BLaER1 (cell line): ENCODE results near the gene TTLL9.

Experiments
- H3K27ac ChIP-seq: shearing (Covaris generic); formaldehyde crosslinking; 2 replicates; pipeline ENCODE4 v1.8.1; 2022
- H3K27me3 ChIP-seq: shearing (Covaris generic); formaldehyde crosslinking; 2 replicates; pipeline ENCODE4 v1.8.1; 2022
- H3K36me3 ChIP-seq: shearing (Covaris generic); formaldehyde crosslinking; 2 replicates; pipeline ENCODE4 v1.8.1; 2022
- H3K4me1 ChIP-seq: shearing (Covaris generic); formaldehyde crosslinking; 2 replicates; pipeline ENCODE4 v1.8.1; 2022
- H3K4me2 ChIP-seq: shearing (Covaris generic); formaldehyde crosslinking; 2 replicates; pipeline ENCODE4 v1.8.1; 2022
- H3K4me3 ChIP-seq: shearing (Covaris generic); formaldehyde crosslinking; 2 replicates; pipeline ENCODE4 v1.8.1; 2022
- H3K9ac ChIP-seq: shearing (Covaris generic); formaldehyde crosslinking; 2 replicates; pipeline ENCODE4 v1.8.1; 2022
- H3K9me3 ChIP-seq: shearing (Covaris generic); formaldehyde crosslinking; 2 replicates; pipeline ENCODE4 v1.8.1; 2022
- H4K20me1 ChIP-seq: shearing (Covaris generic); formaldehyde crosslinking; 2 replicates; pipeline ENCODE4 v1.8.1; 2022
- Cebpa-rat ChIP-seq: shearing (Covaris generic); IDR thresholded peaks from 2 replicates; pipeline ENCODE4 v1.8.1; 2022

TTLL9 gene

GRCh38 chr20:31863296-31864085, 6.9 kb upstream of the TTLL9 start:
- Histone ChIP-seq H3K9me3 (no peaks in the 10 kb centered on the region), H3K27ac (no peak overlapping the region), H3K4me1 (peaks cover 62% of the 10 kb centered on the region), H3K27me3 (no peaks in the 10 kb centered on the region), H3K9ac (no peak overlapping the region; the same call in 1 of the 2 replicates), H3K4me2 (peak overlapping the region; percentile 67), H3K36me3 (no peaks in the 10 kb centered on the region), H4K20me1 (no peaks in the 10 kb centered on the region), H3K4me3 (no peak overlapping the region)
- TF ChIP-seq Cebpa-rat: no peak

- H3K9ac ChIP-seq: no peak overlapping the region; the same call in 1 of the 2 replicates
- H3K4me3 ChIP-seq: no peak overlapping the region
- H4K20me1 ChIP-seq: no peaks in the 10 kb centered on the region
- peaks cover 62% of the 10 kb centered on the region for H3K4me1 ChIP-seq
- H3K4me2 ChIP-seq: peak overlapping the region; percentile 67
- no peaks in the 10 kb centered on the region for H3K36me3 ChIP-seq
- no peak overlapping the region for H3K27ac ChIP-seq
- TF ChIP-seq Cebpa-rat: no peak
- H3K27me3 ChIP-seq: peaks cover 8% of the 10 kb centered on the region
- no peaks in the 10 kb centered on the region for H3K9me3 ChIP-seq
Measured at GRCh38 chr20:31864521-31865400, 5.7 kb upstream of the TTLL9 start.

DNA sequence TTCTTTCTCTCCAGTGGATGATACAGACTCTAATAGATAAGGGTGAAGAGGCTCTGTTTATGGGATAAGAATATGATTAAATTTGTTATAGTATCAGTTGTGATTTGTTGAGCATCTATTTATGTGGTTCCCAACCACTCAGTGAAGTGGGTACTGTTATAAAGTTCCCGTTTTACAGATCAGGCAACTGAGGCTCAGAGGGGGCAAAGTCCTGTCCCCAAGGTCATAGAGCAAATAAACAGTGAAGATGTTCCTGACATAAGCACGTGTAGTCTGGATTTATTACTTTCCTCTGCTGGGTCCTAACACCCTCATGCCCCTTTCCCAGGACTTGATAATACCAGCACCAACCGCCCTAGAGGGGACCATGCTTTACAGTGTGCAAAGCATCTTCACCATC, 4.2 kb upstream of the TTLL9 start:
- H3K27me3 ChIP-seq: peaks cover 23% of the 10 kb centered on the region
- TF ChIP-seq Cebpa-rat: no peak

DNA sequence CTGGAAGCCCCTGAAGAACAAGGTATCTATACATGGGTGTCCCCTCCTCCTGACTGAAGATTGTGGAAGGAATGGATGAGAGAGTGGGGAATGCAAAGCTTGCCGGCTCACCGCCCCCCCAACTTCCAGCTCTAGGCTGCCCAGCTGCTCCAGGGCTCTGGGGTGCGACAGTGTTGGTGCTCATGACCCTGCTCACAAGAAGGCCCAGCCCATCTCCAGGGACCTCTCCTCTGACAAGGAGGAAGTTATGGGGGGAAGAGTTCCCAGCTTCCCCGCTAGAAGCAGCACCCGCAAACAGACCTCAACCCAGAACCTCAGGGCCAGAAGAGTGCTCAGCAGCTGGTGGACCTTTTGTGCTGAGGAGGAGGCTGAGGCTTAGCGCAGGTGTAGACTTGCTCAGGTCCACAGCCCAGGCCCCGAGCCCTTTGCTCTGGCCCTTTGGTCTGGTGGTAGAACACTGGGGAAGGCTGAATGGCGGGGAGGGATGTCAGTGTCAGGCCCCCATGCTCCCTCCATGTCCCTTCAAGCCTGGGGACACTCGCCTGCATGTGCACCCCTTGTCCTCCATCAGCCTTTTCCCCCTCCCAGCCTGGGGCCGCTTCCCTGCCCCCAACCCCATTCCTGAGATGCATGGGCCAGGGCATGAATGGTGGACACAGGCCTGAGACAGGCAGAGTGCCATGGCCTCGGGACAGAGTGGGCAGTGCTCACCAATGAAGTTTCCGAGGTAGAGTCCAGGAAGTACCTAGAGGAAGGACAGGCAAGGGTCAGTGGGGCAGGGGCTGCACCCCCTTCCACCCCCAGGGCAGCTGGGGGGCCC, 1.4 kb upstream of the TTLL9 start:
- Histone ChIP-seq H3K27me3 (peaks cover 42% of the 10 kb centered on the region), H3K4me1 (peaks cover 46% of the 10 kb centered on the region), H3K4me3 (peak overlapping the region; percentile 79), H4K20me1 (no peaks in the 10 kb centered on the region), H3K4me2 (peak overlapping the region; percentile 93), H3K9me3 (no peaks in the 10 kb centered on the region), H3K36me3 (no peaks in the 10 kb centered on the region), H3K9ac (peak overlapping the region; percentile 80; the same call in 1 of the 2 replicates), H3K27ac (peak overlapping the region; percentile 79; the same call in 1 of the 2 replicates)
- no peak for TF ChIP-seq Cebpa-rat

More for the DNA sequence above, 4.2 kb upstream of the TTLL9 start:
- H4K20me1 ChIP-seq: no peaks in the 10 kb centered on the region
- H3K9me3 ChIP-seq: no peaks in the 10 kb centered on the region
- no peaks in the 10 kb centered on the region for H3K36me3 ChIP-seq
- no peak overlapping the region for H3K27ac ChIP-seq
- peaks cover 62% of the 10 kb centered on the region for H3K4me1 ChIP-seq
- H3K4me3 ChIP-seq: no peak overlapping the region
- H3K9ac ChIP-seq: no peak overlapping the region
- H3K4me2 ChIP-seq: no peak overlapping the region

DNA sequence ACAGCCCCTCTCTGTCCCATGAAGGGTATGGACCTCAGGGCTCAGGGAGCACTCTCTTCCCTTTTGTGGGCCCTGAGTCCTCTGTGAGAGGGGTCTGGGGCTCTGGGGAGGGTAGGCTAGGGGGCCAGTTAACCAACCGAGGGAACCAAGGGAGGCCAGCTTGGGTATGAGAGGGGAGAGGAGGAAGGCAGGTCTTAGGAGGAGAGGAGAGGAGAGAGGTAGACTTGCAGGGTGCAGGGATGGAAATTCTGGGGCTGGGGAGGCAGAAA, 827 bp upstream of the TTLL9 start:
- Histone ChIP-seq H3K4me3 (peak overlapping the region; percentile 79), H3K9me3 (no peaks in the 10 kb centered on the region), H3K27me3 (peaks cover 42% of the 10 kb centered on the region), H3K36me3 (no peaks in the 10 kb centered on the region), H3K4me1 (peaks cover 40% of the 10 kb centered on the region), H3K4me2 (peak overlapping the region; percentile 93), H4K20me1 (no peaks in the 10 kb centered on the region), H3K9ac (peak overlapping the region; percentile 80), H3K27ac (peak overlapping the region; percentile 79; the same call in 1 of the 2 replicates)
- no peak for TF ChIP-seq Cebpa-rat

- no peak for TF ChIP-seq Cebpa-rat
- H3K9me3 ChIP-seq: no peaks in the 10 kb centered on the region
- H3K27me3 ChIP-seq: peaks cover 42% of the 10 kb centered on the region
- peak overlapping the region; percentile 93 for H3K4me2 ChIP-seq
- no peaks in the 10 kb centered on the region for H3K36me3 ChIP-seq
- H3K9ac ChIP-seq: peak overlapping the region; percentile 80
- H4K20me1 ChIP-seq: no peaks in the 10 kb centered on the region
- H3K4me3 ChIP-seq: peak overlapping the region; percentile 79
- peaks cover 45% of the 10 kb centered on the region for H3K4me1 ChIP-seq
- peak overlapping the region; percentile 79 for H3K27ac ChIP-seq
Measured at GRCh38 chr20:31870726-31871617, 538 bp downstream of the TTLL9 start.

GRCh38 chr20:31871618-31871954, 1.2 kb downstream of the TTLL9 start:
- Histone ChIP-seq H3K36me3 (no peaks in the 10 kb centered on the region), H3K9me3 (no peaks in the 10 kb centered on the region), H4K20me1 (no peaks in the 10 kb centered on the region), H3K4me1 (peaks cover 45% of the 10 kb centered on the region), H3K4me2 (peak overlapping the region; percentile 93), H3K27me3 (peaks cover 42% of the 10 kb centered on the region), H3K4me3 (no peak overlapping the region), H3K27ac (no peak overlapping the region), H3K9ac (no peak overlapping the region)
- TF ChIP-seq Cebpa-rat: no peak

DNA sequence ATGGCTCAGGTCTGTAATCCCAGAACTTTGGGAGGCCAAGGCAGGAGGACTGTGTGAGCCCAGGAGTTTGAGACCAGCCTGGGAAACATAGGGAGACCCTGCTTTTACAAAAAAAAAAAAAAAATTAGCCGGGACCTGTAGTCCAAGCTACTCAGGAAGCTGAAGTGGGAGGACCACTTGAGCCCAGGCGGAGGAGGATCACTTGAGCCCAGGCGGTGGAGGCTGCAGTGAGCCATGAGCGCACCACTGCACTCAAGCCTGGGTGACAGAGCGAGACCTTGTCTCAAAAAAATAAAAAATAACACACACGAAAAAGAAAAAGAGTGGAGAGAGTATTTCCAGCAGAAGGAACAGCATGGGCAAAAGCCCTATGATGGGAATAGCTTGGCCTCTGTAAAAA, 2.0 kb downstream of the TTLL9 start:
- Histone ChIP-seq H4K20me1 (no peaks in the 10 kb centered on the region), H3K9ac (no peak overlapping the region), H3K4me3 (no peak overlapping the region), H3K4me2 (no peak overlapping the region), H3K4me1 (peaks cover 45% of the 10 kb centered on the region), H3K27ac (no peak overlapping the region), H3K36me3 (no peaks in the 10 kb centered on the region), H3K27me3 (peaks cover 42% of the 10 kb centered on the region), H3K9me3 (no peaks in the 10 kb centered on the region)
- no peak for TF ChIP-seq Cebpa-rat

DNA sequence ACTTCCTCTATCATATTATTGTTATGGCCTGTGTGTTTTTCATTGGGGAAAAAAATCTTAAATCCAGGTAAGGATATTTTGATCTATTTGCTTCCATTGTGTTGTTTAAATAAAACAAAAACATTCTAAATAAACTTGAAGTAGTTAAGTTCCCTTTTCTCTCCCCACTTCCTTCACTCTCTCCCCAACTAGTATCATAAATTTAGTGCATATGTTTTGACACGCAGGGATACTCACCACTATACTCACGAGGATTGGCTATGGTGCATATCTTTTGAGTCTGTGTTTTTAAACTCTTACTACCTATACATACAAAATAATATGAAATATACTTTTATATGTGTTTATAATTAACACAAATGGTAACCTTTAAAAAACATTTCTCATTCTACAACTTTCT, 5.2 kb downstream of the TTLL9 start:
- Histone ChIP-seq H3K27ac (no peak overlapping the region), H3K9me3 (no peaks in the 10 kb centered on the region), H3K9ac (no peak overlapping the region), H3K4me1 (peaks cover 29% of the 10 kb centered on the region), H3K4me2 (peak overlapping the region; percentile 1; the same call in 1 of the 2 replicates), H4K20me1 (no peaks in the 10 kb centered on the region), H3K4me3 (no peak overlapping the region), H3K27me3 (peaks cover 24% of the 10 kb centered on the region), H3K36me3 (no peaks in the 10 kb centered on the region)
- TF ChIP-seq Cebpa-rat: no peak
